ENCODE results near the gene RNF145. TPM values are rescaled to one million over a fixed set of nuclear protein-coding genes. Genes with fewer than 3 reads are reported as not detected.
A peak's percentile ranks its signal among the peaks of the same experiment; 100 is the strongest.

RNF145 gene
- total RNA-seq, 2 donors from 2014 or later: 13.5 to 19.5 TPM

DNA sequence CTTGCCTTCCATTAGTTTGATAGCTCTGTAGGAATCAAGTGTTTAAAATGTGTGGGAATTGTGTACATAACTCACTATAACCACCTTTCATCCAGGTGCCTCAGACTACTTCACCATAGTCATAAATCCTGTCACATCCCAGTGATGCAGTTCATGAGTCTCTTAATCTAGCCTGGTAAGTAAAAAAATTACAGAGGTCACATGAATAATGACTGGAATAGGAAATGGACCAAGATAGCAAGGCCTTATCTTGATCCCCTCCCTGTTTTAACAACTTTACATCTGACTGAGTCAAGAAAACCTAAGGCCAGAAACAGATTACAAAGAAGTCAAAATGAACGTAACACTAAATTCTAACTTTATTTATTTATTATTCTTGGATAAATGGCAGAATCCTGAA is 1.5 kb upstream of the RNF145 start:
- 69 to 80% methylated on average over 1 of the region's 1 CpG for WGBS, 2 donors
- Histone ChIP-seq H3K27ac (no peak overlapping the region), H3K4me3 (no peak overlapping the region), H3K27me3 (no peaks in the 10 kb centered on the region), H3K9me3 (no peaks in the 10 kb centered on the region), H3K4me1 (peaks cover 14% of the 10 kb centered on the region), H3K36me3 (replicated peaks in 1 of 2; ENCODE audit: insufficient read depth in 1 of 2, low read depth in 2 of 2) (no peaks in the 10 kb centered on the region)
- intact Hi-C loops (cut with DNase I): no loop called here
- no peak for DNase-seq
- TF ChIP-seq POLR2A (IDR thresholded peaks at IDR 0.05): no peak
- TF ChIP-seq, protein P1, sequence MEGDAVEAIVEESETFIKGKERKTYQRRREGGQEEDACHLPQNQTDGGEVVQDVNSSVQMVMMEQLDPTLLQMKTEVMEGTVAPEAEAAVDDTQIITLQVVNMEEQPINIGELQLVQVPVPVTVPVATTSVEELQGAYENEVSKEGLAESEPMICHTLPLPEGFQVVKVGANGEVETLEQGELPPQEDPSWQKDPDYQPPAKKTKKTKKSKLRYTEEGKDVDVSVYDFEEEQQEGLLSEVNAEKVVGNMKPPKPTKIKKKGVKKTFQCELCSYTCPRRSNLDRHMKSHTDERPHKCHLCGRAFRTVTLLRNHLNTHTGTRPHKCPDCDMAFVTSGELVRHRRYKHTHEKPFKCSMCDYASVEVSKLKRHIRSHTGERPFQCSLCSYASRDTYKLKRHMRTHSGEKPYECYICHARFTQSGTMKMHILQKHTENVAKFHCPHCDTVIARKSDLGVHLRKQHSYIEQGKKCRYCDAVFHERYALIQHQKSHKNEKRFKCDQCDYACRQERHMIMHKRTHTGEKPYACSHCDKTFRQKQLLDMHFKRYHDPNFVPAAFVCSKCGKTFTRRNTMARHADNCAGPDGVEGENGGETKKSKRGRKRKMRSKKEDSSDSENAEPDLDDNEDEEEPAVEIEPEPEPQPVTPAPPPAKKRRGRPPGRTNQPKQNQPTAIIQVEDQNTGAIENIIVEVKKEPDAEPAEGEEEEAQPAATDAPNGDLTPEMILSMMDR (IDR thresholded peaks at IDR 0.05): no peak
- ATAC-seq: no peak

DNA sequence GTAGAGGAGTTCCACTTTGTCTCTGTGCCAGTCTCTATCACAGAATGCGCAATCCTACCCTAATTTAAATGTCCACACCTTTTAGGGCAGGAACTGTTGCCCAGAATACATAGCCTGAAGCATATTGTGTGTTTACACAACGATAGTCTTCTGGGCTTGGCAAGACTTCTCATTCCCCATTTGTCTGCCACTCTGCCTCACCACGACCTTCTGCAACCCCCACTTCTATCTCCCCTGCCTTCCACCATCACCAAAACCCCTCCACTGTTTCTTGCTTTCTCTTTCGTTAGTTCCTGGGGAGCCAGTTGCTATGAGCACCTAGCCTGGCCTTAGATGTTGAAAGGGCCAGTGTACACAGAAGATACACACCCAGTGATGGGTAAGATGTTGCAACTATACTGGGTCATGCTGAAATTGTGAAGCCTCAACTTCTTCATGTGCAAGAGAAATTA is 883 bp upstream of the RNF145 start:
- no peak overlapping the region for H3K4me3 ChIP-seq
- ATAC-seq: no peak

DNA sequence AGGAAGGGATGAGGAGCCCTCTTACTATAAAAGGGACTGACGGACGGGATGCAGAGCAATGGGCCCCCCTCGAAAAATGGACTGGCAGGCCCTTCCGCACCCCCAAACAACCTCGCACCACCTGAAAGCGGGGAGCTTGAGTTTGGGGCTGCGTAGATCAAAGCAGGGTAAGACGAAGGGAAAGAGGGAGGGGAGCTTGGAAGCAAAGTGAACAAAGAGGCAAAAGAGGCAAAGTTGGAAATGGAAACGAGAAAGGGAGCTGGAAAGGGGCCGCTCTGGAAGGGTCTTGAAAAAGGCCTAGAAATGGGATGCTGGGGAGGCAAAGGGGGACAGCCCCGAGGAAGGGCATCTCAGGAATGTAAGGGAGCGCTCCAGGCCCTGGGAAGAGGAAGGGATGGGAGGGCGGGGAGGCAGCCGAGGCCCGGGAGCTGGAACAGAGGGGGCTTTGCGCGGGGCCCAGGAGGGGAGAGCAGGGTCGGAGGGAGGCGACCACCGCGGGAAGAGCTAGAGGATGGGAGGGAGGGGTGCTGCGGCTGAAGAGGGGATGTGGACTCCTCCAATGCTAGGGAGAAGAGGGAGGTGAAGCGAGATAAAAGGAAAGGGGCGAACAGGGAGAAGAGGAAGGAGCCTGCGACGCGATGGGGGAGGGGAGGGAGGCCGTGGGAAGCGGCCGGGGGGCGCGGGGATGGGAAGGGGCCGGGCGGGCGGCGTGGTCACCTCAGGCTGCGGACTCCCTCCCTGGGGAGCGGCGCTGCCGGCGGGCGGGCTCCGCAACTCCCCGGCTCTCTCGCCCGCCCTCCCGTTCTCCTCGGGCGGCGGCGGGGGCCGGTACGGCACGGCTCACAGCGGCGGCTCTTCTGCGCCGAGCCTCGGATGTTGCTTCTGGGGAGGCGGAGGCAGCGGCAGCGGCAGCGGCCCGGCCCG is 577 bp downstream of the RNF145 start:
- intact Hi-C loops (cut with DNase I): no loop called here
- DNase-seq: peak; percentile 23 to 45 (median 31)
- no peaks in the 10 kb centered on the region for H3K36me3 ChIP-seq (replicated peaks in 1 of 2; ENCODE audit: insufficient read depth in 1 of 2, low read depth in 2 of 2)
- no peaks in the 10 kb centered on the region for H3K27me3 ChIP-seq
- TF ChIP-seq POLR2A (IDR thresholded peaks at IDR 0.05): no peak
- TF ChIP-seq, protein P1 (IDR thresholded peaks at IDR 0.05): no peak
- H3K4me3 ChIP-seq: peak overlapping the region; percentile 90 to 92
- no peaks in the 10 kb centered on the region for H3K9me3 ChIP-seq
- H3K4me1 ChIP-seq: peaks cover 30% of the 10 kb centered on the region
- peak overlapping the region; percentile 80 to 91 (median 86) for H3K27ac ChIP-seq
- peak; percentile 45 for ATAC-seq
- 0 to 1% methylated on average over 39 to 61 of the region's 65 CpGs for WGBS, 2 donors

More for the DNA sequence above, 883 bp upstream of the RNF145 start:
- 29 to 43% methylated on average over 4 of the region's 4 CpGs for WGBS, 2 donors
- Histone ChIP-seq H3K27ac (peak overlapping the region in 2 of 4 donors; percentile 31 to 91), H3K9me3 (no peaks in the 10 kb centered on the region), H3K27me3 (no peaks in the 10 kb centered on the region), H3K36me3 (replicated peaks in 1 of 2; ENCODE audit: insufficient read depth in 1 of 2, low read depth in 2 of 2) (no peaks in the 10 kb centered on the region), H3K4me1 (peaks cover 20% of the 10 kb centered on the region)
- intact Hi-C loops (cut with DNase I): no loop called here
- TF ChIP-seq, protein P1 (IDR thresholded peaks at IDR 0.05): no peak
- no peak for TF ChIP-seq POLR2A (IDR thresholded peaks at IDR 0.05)
- peak in 2 of 4 donors; percentile 3 to 4 for DNase-seq

DNA sequence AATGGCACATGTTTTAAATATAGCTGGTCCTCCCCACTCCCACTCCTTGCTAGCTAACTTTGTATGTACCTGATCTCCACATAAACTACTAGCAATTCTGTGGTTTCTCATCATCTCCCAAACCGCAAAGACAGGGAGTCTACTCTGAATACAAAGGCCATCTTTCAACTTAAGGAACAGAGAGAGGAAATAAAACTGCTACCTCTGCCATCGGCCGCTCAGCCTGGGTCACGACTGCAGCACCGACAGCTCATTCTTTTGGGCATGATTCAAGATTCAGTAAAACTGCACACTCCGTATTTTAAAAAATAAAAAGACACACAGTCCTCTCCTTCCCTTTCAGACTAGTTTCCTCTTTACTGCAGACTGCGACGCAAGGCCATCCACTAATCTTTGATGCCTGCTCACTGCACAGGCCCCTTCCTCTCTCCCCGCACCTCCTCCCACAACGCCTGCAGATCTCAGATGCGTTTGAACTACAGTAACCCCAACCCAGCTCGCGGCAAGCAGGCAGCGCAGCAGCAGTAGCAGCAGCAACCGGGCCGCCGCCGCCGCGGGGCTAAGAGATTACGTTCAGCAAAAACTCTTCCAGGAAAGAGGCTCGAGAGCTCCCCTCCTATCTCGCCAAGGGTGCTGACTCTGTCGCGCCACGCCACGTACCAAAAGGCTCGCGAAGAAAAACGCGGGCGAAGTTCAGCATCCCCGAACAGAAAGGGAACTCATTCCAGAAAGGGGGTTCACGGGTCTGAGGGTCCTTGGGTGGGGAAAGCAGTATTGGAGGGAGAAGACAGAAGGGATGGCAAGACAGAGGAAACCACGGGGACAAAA is 1.5 kb downstream of the RNF145 start:
- WGBS, 2 donors: 0% methylated on average over 34 to 35 of the region's 35 CpGs
- H3K9me3 ChIP-seq: no peaks in the 10 kb centered on the region
- no peaks in the 10 kb centered on the region for H3K27me3 ChIP-seq
- ATAC-seq (peak; percentile 57), DNase-seq (peak; percentile 67 to 78 (median 76))
- peak overlapping the region; percentile 90 to 92 for H3K4me3 ChIP-seq
- intact Hi-C loops (cut with DNase I): no loop called here
- H3K27ac ChIP-seq: peak overlapping the region; percentile 58 to 91 (median 84)
- peaks cover 30% of the 10 kb centered on the region for H3K4me1 ChIP-seq
- H3K36me3 ChIP-seq (replicated peaks in 1 of 2; ENCODE audit: insufficient read depth in 1 of 2, low read depth in 2 of 2): no peaks in the 10 kb centered on the region
- TF ChIP-seq, protein P1 (IDR thresholded peaks at IDR 0.05): no peak
- TF ChIP-seq POLR2A (IDR thresholded peaks at IDR 0.05): peak in 2 of 3 donors; percentile 60 to 75

Data from body of pancreas (tissue), 4 donors.